ENCODE results near the gene CFAP91.
A peak's percentile ranks its signal among the peaks of the same experiment; 100 is the strongest.

The CFAP91 gene

GRCh38 chr3:119723022-119723421 is 20.2 kb downstream of the CFAP91 start:
- Histone ChIP-seq H3K9ac (ENCODE audit: low read depth, low read length) (no peak overlapping the region), H3K36me3 (ENCODE audit: insufficient read depth, low read length) (no peaks in the 10 kb centered on the region), H3K9me3 (replicated peaks; ENCODE audit: low read length) (no peaks in the 10 kb centered on the region), H3K4me2 (ENCODE audit: low read length) (no peak overlapping the region), H3K4me1 (ENCODE audit: control insufficient read depth, insufficient read depth, low read length) (no peaks in the 10 kb centered on the region), H3K4me3 (ENCODE audit: low read length) (no peak overlapping the region), H3K27me3 (ENCODE audit: control insufficient read depth, insufficient read depth, low read length) (no peaks in the 10 kb centered on the region)

- Histone ChIP-seq H3K9me3 (replicated peaks; ENCODE audit: low read length) (no peaks in the 10 kb centered on the region), H3K9ac (ENCODE audit: low read depth, low read length) (no peak overlapping the region), H3K36me3 (ENCODE audit: insufficient read depth, low read length) (no peaks in the 10 kb centered on the region), H3K4me1 (ENCODE audit: control insufficient read depth, insufficient read depth, low read length) (peaks cover 5% of the 10 kb centered on the region), H3K27me3 (ENCODE audit: control insufficient read depth, insufficient read depth, low read length) (no peaks in the 10 kb centered on the region), H3K4me3 (ENCODE audit: low read length) (no peak overlapping the region), H3K4me2 (ENCODE audit: low read length) (no peak overlapping the region)
Measured at GRCh38 chr3:119726909-119727308, 24.1 kb downstream of the CFAP91 start.

- H3K4me2 ChIP-seq (ENCODE audit: low read length) = no peak overlapping the region
- no peaks in the 10 kb centered on the region for H3K9me3 ChIP-seq (replicated peaks; ENCODE audit: low read length)
- no peaks in the 10 kb centered on the region for H3K27me3 ChIP-seq (ENCODE audit: control insufficient read depth, insufficient read depth, low read length)
- H3K4me3 ChIP-seq (ENCODE audit: low read length) = no peak overlapping the region
- H3K4me1 ChIP-seq (ENCODE audit: control insufficient read depth, insufficient read depth, low read length) = peaks cover 23% of the 10 kb centered on the region
- no peaks in the 10 kb centered on the region for H3K36me3 ChIP-seq (ENCODE audit: insufficient read depth, low read length)
- no peak overlapping the region for H3K9ac ChIP-seq (ENCODE audit: low read depth, low read length)
Measured at GRCh38 chr3:119729996-119730395, 27.2 kb downstream of the CFAP91 start.

- H3K4me3 ChIP-seq (ENCODE audit: low read length) = no peak overlapping the region
- H3K9me3 ChIP-seq (replicated peaks; ENCODE audit: low read length) = no peaks in the 10 kb centered on the region
- H3K4me1 ChIP-seq (ENCODE audit: control insufficient read depth, insufficient read depth, low read length) = peaks cover 23% of the 10 kb centered on the region
- H3K9ac ChIP-seq (ENCODE audit: low read depth, low read length) = no peak overlapping the region
- no peaks in the 10 kb centered on the region for H3K27me3 ChIP-seq (ENCODE audit: control insufficient read depth, insufficient read depth, low read length)
- H3K4me2 ChIP-seq (ENCODE audit: low read length) = peak overlapping the region; percentile 17
- H3K36me3 ChIP-seq (ENCODE audit: insufficient read depth, low read length) = no peaks in the 10 kb centered on the region
Measured at GRCh38 chr3:119731560-119732343, 28.9 kb downstream of the CFAP91 start.

GRCh38 chr3:119733812-119734211 is 31.0 kb downstream of the CFAP91 start:
- peaks cover 32% of the 10 kb centered on the region for H3K4me1 ChIP-seq (ENCODE audit: control insufficient read depth, insufficient read depth, low read length)
- H3K4me3 ChIP-seq (ENCODE audit: low read length) = no peak overlapping the region
- no peaks in the 10 kb centered on the region for H3K9me3 ChIP-seq (replicated peaks; ENCODE audit: low read length)
- H3K4me2 ChIP-seq (ENCODE audit: low read length) = no peak overlapping the region
- H3K27me3 ChIP-seq (ENCODE audit: control insufficient read depth, insufficient read depth, low read length) = no peaks in the 10 kb centered on the region
- H3K9ac ChIP-seq (ENCODE audit: low read depth, low read length) = no peak overlapping the region
- H3K36me3 ChIP-seq (ENCODE audit: insufficient read depth, low read length) = no peaks in the 10 kb centered on the region

GRCh38 chr3:119738741-119739140 is 35.9 kb downstream of the CFAP91 start:
- H3K4me1 ChIP-seq (ENCODE audit: control insufficient read depth, insufficient read depth, low read length) = peaks cover 9% of the 10 kb centered on the region
- H3K9ac ChIP-seq (ENCODE audit: low read depth, low read length) = no peak overlapping the region
- no peaks in the 10 kb centered on the region for H3K9me3 ChIP-seq (replicated peaks; ENCODE audit: low read length)
- H3K36me3 ChIP-seq (ENCODE audit: insufficient read depth, low read length) = no peaks in the 10 kb centered on the region
- H3K4me2 ChIP-seq (ENCODE audit: low read length) = no peak overlapping the region
- H3K27me3 ChIP-seq (ENCODE audit: control insufficient read depth, insufficient read depth, low read length) = no peaks in the 10 kb centered on the region
- no peak overlapping the region for H3K4me3 ChIP-seq (ENCODE audit: low read length)

- H3K36me3 ChIP-seq (ENCODE audit: insufficient read depth, low read length) = no peaks in the 10 kb centered on the region
- H3K27me3 ChIP-seq (ENCODE audit: control insufficient read depth, insufficient read depth, low read length) = no peaks in the 10 kb centered on the region
Measured at GRCh38 chr3:119741657-119742590, 39.1 kb downstream of the CFAP91 start.

GRCh38 chr3:119743921-119744320 is 41.1 kb downstream of the CFAP91 start:
- Histone ChIP-seq H3K36me3 (ENCODE audit: insufficient read depth, low read length) (no peaks in the 10 kb centered on the region), H3K4me2 (ENCODE audit: low read length) (no peak overlapping the region), H3K9ac (ENCODE audit: low read depth, low read length) (no peak overlapping the region), H3K27me3 (ENCODE audit: control insufficient read depth, insufficient read depth, low read length) (no peaks in the 10 kb centered on the region), H3K4me3 (ENCODE audit: low read length) (no peak overlapping the region), H3K4me1 (ENCODE audit: control insufficient read depth, insufficient read depth, low read length) (no peaks in the 10 kb centered on the region), H3K9me3 (replicated peaks; ENCODE audit: low read length) (no peaks in the 10 kb centered on the region)

More at GRCh38 chr3:119741657-119742590, 39.1 kb downstream of the CFAP91 start:
- H3K4me2 ChIP-seq (ENCODE audit: low read length) = no peak overlapping the region
- no peak overlapping the region for H3K4me3 ChIP-seq (ENCODE audit: low read length)
- peaks cover 9% of the 10 kb centered on the region for H3K4me1 ChIP-seq (ENCODE audit: control insufficient read depth, insufficient read depth, low read length)
- no peaks in the 10 kb centered on the region for H3K9me3 ChIP-seq (replicated peaks; ENCODE audit: low read length)
- no peak overlapping the region for H3K9ac ChIP-seq (ENCODE audit: low read depth, low read length)

GRCh38 chr3:119745942-119746341 is 43.1 kb downstream of the CFAP91 start:
- H3K4me2 ChIP-seq (ENCODE audit: low read length) = no peak overlapping the region
- H3K4me1 ChIP-seq (ENCODE audit: control insufficient read depth, insufficient read depth, low read length) = no peaks in the 10 kb centered on the region
- no peak overlapping the region for H3K4me3 ChIP-seq (ENCODE audit: low read length)
- no peaks in the 10 kb centered on the region for H3K36me3 ChIP-seq (ENCODE audit: insufficient read depth, low read length)
- H3K9me3 ChIP-seq (replicated peaks; ENCODE audit: low read length) = no peaks in the 10 kb centered on the region
- H3K9ac ChIP-seq (ENCODE audit: low read depth, low read length) = no peak overlapping the region
- H3K27me3 ChIP-seq (ENCODE audit: control insufficient read depth, insufficient read depth, low read length) = no peaks in the 10 kb centered on the region

- no peak overlapping the region for H3K4me3 ChIP-seq (ENCODE audit: low read length)
- H3K36me3 ChIP-seq (ENCODE audit: insufficient read depth, low read length) = no peaks in the 10 kb centered on the region
- H3K27me3 ChIP-seq (ENCODE audit: control insufficient read depth, insufficient read depth, low read length) = no peaks in the 10 kb centered on the region
Measured at GRCh38 chr3:119746423-119746822, 43.6 kb downstream of the CFAP91 start.

GRCh38 chr3:119747357-119747756 is 44.5 kb downstream of the CFAP91 start:
- Histone ChIP-seq H3K36me3 (ENCODE audit: insufficient read depth, low read length) (no peaks in the 10 kb centered on the region), H3K4me1 (ENCODE audit: control insufficient read depth, insufficient read depth, low read length) (peaks cover 9% of the 10 kb centered on the region), H3K4me2 (ENCODE audit: low read length) (no peak overlapping the region), H3K27me3 (ENCODE audit: control insufficient read depth, insufficient read depth, low read length) (no peaks in the 10 kb centered on the region), H3K4me3 (ENCODE audit: low read length) (no peak overlapping the region), H3K9ac (ENCODE audit: low read depth, low read length) (no peak overlapping the region), H3K9me3 (replicated peaks; ENCODE audit: low read length) (no peaks in the 10 kb centered on the region)

More at GRCh38 chr3:119746423-119746822, 43.6 kb downstream of the CFAP91 start:
- Histone ChIP-seq H3K9me3 (replicated peaks; ENCODE audit: low read length) (no peaks in the 10 kb centered on the region), H3K4me1 (ENCODE audit: control insufficient read depth, insufficient read depth, low read length) (peaks cover 3% of the 10 kb centered on the region), H3K4me2 (ENCODE audit: low read length) (no peak overlapping the region), H3K9ac (ENCODE audit: low read depth, low read length) (no peak overlapping the region)

All from skeletal muscle satellite cell (primary cell).